Muscle layer of colon (tissue), 2 donors: ENCODE data around the gene DBH.

Source experiments
- H3K27ac ChIP-seq: one replicate; pipeline ENCODE4 v1.7.0; 2013; ENCODE audit warnings: low read depth, mild to moderate bottlenecking, low read length, moderate library complexity
- H3K27me3 ChIP-seq, 2 donors: one replicate each; pipeline ENCODE4 v1.7.0; 2013; ENCODE audit warnings: low read length in 2 of 2, mild to moderate bottlenecking in 2 of 2; ENCODE audit not compliant: insufficient read depth in 2 of 2, control insufficient read depth in 1 of 2
- H3K36me3 ChIP-seq: one replicate; pipeline ENCODE4 v1.7.0; 2013; ENCODE audit warnings: mild to moderate bottlenecking, low read length; ENCODE audit not compliant: insufficient read depth
- H3K4me1 ChIP-seq: one replicate; pipeline ENCODE4 v1.7.0; 2013; ENCODE audit warnings: mild to moderate bottlenecking, low read length; ENCODE audit not compliant: insufficient read depth
- H3K4me3 ChIP-seq, 2 donors: one replicate each; pipeline ENCODE4 v1.7.0; 2013; ENCODE audit warnings: low read length in 2 of 2, low read depth in 1 of 2, mild to moderate bottlenecking in 1 of 2, moderate library complexity in 1 of 2
- H3K9ac ChIP-seq: one replicate; pipeline ENCODE4 v1.7.0; 2013; ENCODE audit warnings: low read length
- H3K9me3 ChIP-seq: one replicate; pipeline ENCODE4 v1.7.0; 2013; ENCODE audit warnings: mild to moderate bottlenecking, low read length
- donor health status: abdominal sarcoma.
- donor health status: Adenocarcinoma of cecum.

The DBH gene

GRCh38 chr9:133635533-133636531 lies at the start of gene DBH:
Gene DBH (plus strand): TSS chr9:133636363. CDS start chr9:133636372, 9 bp downstream.
- Histone ChIP-seq H3K4me1 (no peaks in the 10 kb centered on the region), H3K4me3 (no peak within 1 kb of the TSS), H3K27me3 (peaks cover 0 to 9% of the 10 kb centered on the region in 2 donors), H3K9me3 (no peaks in the 10 kb centered on the region), H3K27ac (no peak within 1 kb of the TSS), H3K36me3 (no peaks in the 10 kb centered on the region), H3K9ac (no peak within 1 kb of the TSS)

GRCh38 chr9:133587051-133587450 lies 49.1 kb upstream of the DBH start:
- peaks cover 31% of the 10 kb centered on the region for H3K4me1 ChIP-seq

GRCh38 chr9:133587466-133587865 lies 48.7 kb upstream of the DBH start:
- Histone ChIP-seq H3K4me1 (peaks cover 31% of the 10 kb centered on the region), H3K36me3 (no peaks in the 10 kb centered on the region), H3K9me3 (no peaks in the 10 kb centered on the region), H3K4me3 (no peak overlapping the region), H3K27me3 (peaks cover 8 to 28% of the 10 kb centered on the region in 2 donors), H3K27ac (no peak overlapping the region), H3K9ac (no peak overlapping the region)

More at GRCh38 chr9:133587051-133587450, 49.1 kb upstream of the DBH start:
- Histone ChIP-seq H3K4me3 (no peak overlapping the region), H3K9me3 (no peaks in the 10 kb centered on the region), H3K27me3 (peaks cover 8 to 24% of the 10 kb centered on the region in 2 donors), H3K9ac (no peak overlapping the region), H3K27ac (no peak overlapping the region), H3K36me3 (no peaks in the 10 kb centered on the region)

GRCh38 chr9:133589454-133590227 lies 46.5 kb upstream of the DBH start:
- H3K36me3 ChIP-seq, result no peaks in the 10 kb centered on the region
- no peaks in the 10 kb centered on the region for H3K9me3 ChIP-seq
- no peak overlapping the region for H3K27ac ChIP-seq
- no peak overlapping the region for H3K9ac ChIP-seq
- peaks cover 8 to 28% of the 10 kb centered on the region in 2 donors for H3K27me3 ChIP-seq
- no peak overlapping the region for H3K4me3 ChIP-seq
- peaks cover 19% of the 10 kb centered on the region for H3K4me1 ChIP-seq

- Histone ChIP-seq H3K27me3 (peaks cover 8 to 28% of the 10 kb centered on the region in 2 donors), H3K4me3 (no peak overlapping the region), H3K9ac (no peak overlapping the region), H3K9me3 (no peaks in the 10 kb centered on the region), H3K4me1 (peaks cover 12% of the 10 kb centered on the region), H3K27ac (no peak overlapping the region), H3K36me3 (no peaks in the 10 kb centered on the region)
Observed at GRCh38 chr9:133590231-133590855, 45.8 kb upstream of the DBH start.

GRCh38 chr9:133591116-133591910 lies 44.9 kb upstream of the DBH start:
- Histone ChIP-seq H3K9ac (no peak overlapping the region), H3K36me3 (no peaks in the 10 kb centered on the region), H3K4me1 (peaks cover 2% of the 10 kb centered on the region), H3K4me3 (no peak overlapping the region), H3K9me3 (no peaks in the 10 kb centered on the region), H3K27ac (no peak overlapping the region), H3K27me3 (peaks cover 6 to 18% of the 10 kb centered on the region in 2 donors)

- Histone ChIP-seq H3K27ac (no peak overlapping the region), H3K27me3 (peaks cover 0 to 12% of the 10 kb centered on the region in 2 donors)
Observed at GRCh38 chr9:133591985-133592384, 44.2 kb upstream of the DBH start.

GRCh38 chr9:133592731-133593409 lies 43.3 kb upstream of the DBH start:
- H3K4me1 ChIP-seq, result no peaks in the 10 kb centered on the region
- no peaks in the 10 kb centered on the region for H3K36me3 ChIP-seq
- H3K27ac ChIP-seq, result no peak overlapping the region
- no peak overlapping the region for H3K4me3 ChIP-seq
- H3K9me3 ChIP-seq, result peaks cover 12% of the 10 kb centered on the region
- H3K27me3 ChIP-seq, result peaks cover 0 to 10% of the 10 kb centered on the region in 2 donors
- no peak overlapping the region for H3K9ac ChIP-seq

More at GRCh38 chr9:133591985-133592384, 44.2 kb upstream of the DBH start:
- no peak overlapping the region for H3K4me3 ChIP-seq
- H3K9ac ChIP-seq, result no peak overlapping the region
- H3K4me1 ChIP-seq, result no peaks in the 10 kb centered on the region
- H3K9me3 ChIP-seq, result peaks cover 5% of the 10 kb centered on the region
- H3K36me3 ChIP-seq, result no peaks in the 10 kb centered on the region

GRCh38 chr9:133593587-133594253 lies 42.4 kb upstream of the DBH start:
- Histone ChIP-seq H3K4me3 (no peak overlapping the region), H3K27ac (no peak overlapping the region)

GRCh38 chr9:133594310-133594709 lies 41.9 kb upstream of the DBH start:
- Histone ChIP-seq H3K4me3 (no peak overlapping the region), H3K4me1 (no peaks in the 10 kb centered on the region), H3K27ac (no peak overlapping the region), H3K9ac (no peak overlapping the region), H3K36me3 (no peaks in the 10 kb centered on the region), H3K27me3 (peaks cover 0 to 10% of the 10 kb centered on the region in 2 donors), H3K9me3 (peaks cover 12% of the 10 kb centered on the region)

More at GRCh38 chr9:133593587-133594253, 42.4 kb upstream of the DBH start:
- Histone ChIP-seq H3K9ac (no peak overlapping the region), H3K36me3 (no peaks in the 10 kb centered on the region), H3K4me1 (no peaks in the 10 kb centered on the region), H3K9me3 (peaks cover 12% of the 10 kb centered on the region), H3K27me3 (peaks cover 0 to 10% of the 10 kb centered on the region in 2 donors)
